Nephron progenitor cell (in vitro differentiated cells): ENCODE data around the gene PRKRIP1.
"Not testable (repeated sequence)": the region's sequence is repeated elsewhere in the genome, so short reads cannot be mapped to it uniquely, and the experiment has no call there.

Experiments used
- DNase-seq: peaks from one replicate; pipeline ENCODE4 v3.0.0; 2021
- H3K27ac Mint-ChIP-seq: 2 replicates; pipeline ENCODE4 v1.8.0; 2021; ENCODE audit warnings: mild to moderate bottlenecking, moderate library complexity, mixed read lengths
- H3K27me3 Mint-ChIP-seq: 2 replicates; pipeline ENCODE4 v1.8.0; 2021; ENCODE audit warnings: mild to moderate bottlenecking, low read depth, mixed read lengths; ENCODE audit not compliant: poor library complexity
- H3K36me3 Mint-ChIP-seq: 2 replicates; pipeline ENCODE4 v1.8.0; 2021; ENCODE audit warnings: low read depth, mixed read lengths
- H3K4me1 Mint-ChIP-seq: 2 replicates; pipeline ENCODE4 v1.8.0; 2021; ENCODE audit warnings: mixed read lengths
- H3K4me3 Mint-ChIP-seq: 2 replicates; pipeline ENCODE4 v1.8.0; 2021; ENCODE audit warnings: mild to moderate bottlenecking, moderate library complexity, mixed read lengths
- H3K9me3 Mint-ChIP-seq: 2 replicates; pipeline ENCODE4 v1.8.0; 2021; ENCODE audit warnings: mild to moderate bottlenecking, moderate library complexity, mixed read lengths
- CTCF ChIP-seq: fragments of 200-600 bp; sonication (generic); IDR thresholded peaks from 2 replicates; pipeline ENCODE4 v1.5.0; 2021; ENCODE audit warnings: antibody characterized with exemption

PRKRIP1 gene

GRCh38 chr7:102407910-102408309 lies 11.7 kb downstream of the PRKRIP1 start:
- DNase-seq, result no peak
- Mint-ChIP-seq H3K36me3 (peaks cover 92% of the 10 kb centered on the region), H3K27me3 (no peaks in the 10 kb centered on the region), H3K9me3 (peaks cover 30% of the 10 kb centered on the region), H3K27ac (no peak overlapping the region), H3K4me1 (peaks cover 10% of the 10 kb centered on the region), H3K4me3 (no peak overlapping the region)
- TF ChIP-seq CTCF, result no peak

GRCh38 chr7:102408530-102408929 lies 12.4 kb downstream of the PRKRIP1 start:
- not testable (repeated sequence) for H3K27ac Mint-ChIP-seq, H3K4me3 Mint-ChIP-seq, H3K27me3 Mint-ChIP-seq, H3K4me1 Mint-ChIP-seq, DNase-seq
- peaks cover 30% of the 10 kb centered on the region for H3K9me3 Mint-ChIP-seq
- peaks cover 93% of the 10 kb centered on the region for H3K36me3 Mint-ChIP-seq

GRCh38 chr7:102409340-102409739 lies 13.2 kb downstream of the PRKRIP1 start:
- Mint-ChIP-seq H3K27ac (no peak overlapping the region), H3K4me1 (peaks cover 2% of the 10 kb centered on the region), H3K36me3 (peaks cover 93% of the 10 kb centered on the region), H3K4me3 (no peak overlapping the region), H3K9me3 (peaks cover 30% of the 10 kb centered on the region), H3K27me3 (no peaks in the 10 kb centered on the region)
- no peak for TF ChIP-seq CTCF
- DNase-seq, result no peak

DNA sequence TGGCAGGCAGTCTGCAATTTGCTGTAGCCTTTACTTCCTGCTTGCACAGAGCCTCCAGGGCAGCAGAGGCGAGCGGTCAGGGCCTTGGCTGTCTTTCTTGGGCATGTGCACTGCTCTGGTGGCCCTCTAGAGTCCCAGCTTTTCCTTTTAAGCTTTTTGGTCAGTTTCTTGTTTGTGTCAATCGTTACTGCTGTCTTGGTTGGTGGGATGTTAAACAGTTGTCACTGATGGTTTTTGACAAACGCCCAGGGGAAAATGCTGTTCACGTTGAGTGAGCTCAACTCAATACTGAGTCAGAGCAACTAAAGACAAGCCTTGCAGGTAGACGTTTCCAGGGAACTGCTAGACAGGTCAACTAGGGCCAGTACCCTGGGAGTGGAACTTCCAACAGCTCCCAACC lies 14.0 kb downstream of the PRKRIP1 start:
- Mint-ChIP-seq H3K27ac (no peak overlapping the region), H3K9me3 (peaks cover 30% of the 10 kb centered on the region), H3K27me3 (no peaks in the 10 kb centered on the region), H3K4me3 (no peak overlapping the region), H3K36me3 (peaks cover 93% of the 10 kb centered on the region), H3K4me1 (no peaks in the 10 kb centered on the region)
- DNase-seq, result no peak
- TF ChIP-seq CTCF, result no peak

DNA sequence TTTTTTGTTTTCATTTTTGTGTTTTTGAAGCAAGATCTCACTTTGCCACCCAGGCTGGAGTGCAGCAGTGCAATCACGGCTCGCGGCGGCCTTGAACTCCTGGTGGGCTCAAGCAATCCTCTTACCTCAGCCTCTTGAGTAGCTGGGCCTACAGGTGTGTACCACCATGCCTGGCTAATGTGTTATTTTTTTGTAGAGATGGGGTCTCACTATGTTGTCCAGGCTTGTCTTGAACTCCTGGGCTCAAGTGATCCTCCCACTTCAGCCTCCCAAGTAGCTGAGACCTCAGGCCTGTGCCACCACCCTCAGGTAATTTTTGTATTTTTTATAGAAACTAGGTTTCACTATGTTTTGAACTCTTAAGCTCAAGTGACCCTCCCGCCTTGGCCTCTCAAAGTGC lies 14.8 kb downstream of the PRKRIP1 start:
- peaks cover 30% of the 10 kb centered on the region for H3K9me3 Mint-ChIP-seq
- TF ChIP-seq CTCF, result no peak
- H3K4me1 Mint-ChIP-seq, result no peaks in the 10 kb centered on the region
- H3K27ac Mint-ChIP-seq, result no peak overlapping the region
- peaks cover 93% of the 10 kb centered on the region for H3K36me3 Mint-ChIP-seq
- H3K4me3 Mint-ChIP-seq, result no peak overlapping the region
- no peak for DNase-seq
- H3K27me3 Mint-ChIP-seq, result no peaks in the 10 kb centered on the region

- H3K27ac Mint-ChIP-seq, result no peak overlapping the region
- H3K9me3 Mint-ChIP-seq, result peaks cover 30% of the 10 kb centered on the region
- TF ChIP-seq CTCF, result peak; percentile 38
- peaks cover 5% of the 10 kb centered on the region for H3K4me1 Mint-ChIP-seq
- no peaks in the 10 kb centered on the region for H3K27me3 Mint-ChIP-seq
- H3K4me3 Mint-ChIP-seq, result no peak overlapping the region
- peaks cover 89% of the 10 kb centered on the region for H3K36me3 Mint-ChIP-seq
- no peak for DNase-seq
These were observed 16.4 kb downstream of the PRKRIP1 start for GRCh38 chr7:102412548-102412947.
